Stimulated activated CD8-positive, alpha-beta memory T cell treated with anti-CD3 and anti-CD28 coated beads, Interleukin-7, amount 100 ng/mL, for 1 hour (primary cell): ENCODE results near the gene GNPTG.

Experiments
- DNase-seq, 2 donors: peaks; one replicate each; pipeline ENCODE4 v3.0.0-alpha.2; 2020; ENCODE audit warnings: low read depth in 2 of 2

The GNPTG gene

GRCh38 chr16:1394367-1394951 is 42.7 kb downstream of the GNPTG start:
- DNase-seq: no peak

GRCh38 chr16:1395444-1396031 is 43.8 kb downstream of the GNPTG start:
- DNase-seq: no peak

- no peak for DNase-seq
Observed at GRCh38 chr16:1397779-1398178, 46.0 kb downstream of the GNPTG start.

- DNase-seq: no peak
Observed at GRCh38 chr16:1398351-1398750, 46.6 kb downstream of the GNPTG start.

- DNase-seq: no peak
Observed at GRCh38 chr16:1398826-1399581, 47.3 kb downstream of the GNPTG start.

- DNase-seq: no peak
Observed at GRCh38 chr16:1401061-1401757, 49.5 kb downstream of the GNPTG start.

- DNase-seq: no peak
Observed at GRCh38 chr16:1401758-1402154, 50.0 kb downstream of the GNPTG start.

GRCh38 chr16:1403036-1403435 is 51.3 kb downstream of the GNPTG start:
- no peak for DNase-seq

- no peak for DNase-seq
Observed at GRCh38 chr16:1403733-1404132, 52.0 kb downstream of the GNPTG start.

GRCh38 chr16:1407753-1408152 is 56.0 kb downstream of the GNPTG start:
- DNase-seq: no peak

GRCh38 chr16:1408171-1408837 is 56.6 kb downstream of the GNPTG start:
- peak; percentile 94 to 96 for DNase-seq

GRCh38 chr16:1412847-1413246 is 61.1 kb downstream of the GNPTG start:
- DNase-seq: no peak
